ENCODE measurements around the gene TLR8.

The TLR8 gene

GRCh38 chrX:12881914-12882313 lies 24.5 kb upstream of the TLR8 start:
- Histone ChIP-seq H3K4me3 (ENCODE audit: low read length in 2 of 2) (no peak overlapping the region), H3K4me1 (ENCODE audit: control insufficient read depth in 2 of 2, insufficient read depth in 2 of 2, low read length in 2 of 2) (no peaks in the 10 kb centered on the region), H3K9me3 (ENCODE audit: control insufficient read depth in 2 of 2, low read length in 2 of 2) (no peaks in the 10 kb centered on the region), H3K36me3 (ENCODE audit: control insufficient read depth in 2 of 2, insufficient read depth in 2 of 2, low read length in 2 of 2) (no peaks in the 10 kb centered on the region), H3K27ac (ENCODE audit: low read depth in 2 of 2, low read length in 2 of 2) (no peak overlapping the region), H3K27me3 (ENCODE audit: control insufficient read depth in 2 of 2, insufficient read depth in 2 of 2, low read length in 2 of 2) (peaks cover 6 to 13% of the 10 kb centered on the region in 2 donors), H3K9ac (ENCODE audit: low read depth in 1 of 2, low read length in 2 of 2) (no peak overlapping the region)

GRCh38 chrX:12885508-12885907 lies 20.9 kb upstream of the TLR8 start:
- Histone ChIP-seq H3K4me3 (ENCODE audit: low read length in 2 of 2) (no peak overlapping the region), H3K36me3 (ENCODE audit: control insufficient read depth in 2 of 2, insufficient read depth in 2 of 2, low read length in 2 of 2) (no peaks in the 10 kb centered on the region)

GRCh38 chrX:12886545-12886944 lies 19.9 kb upstream of the TLR8 start:
- no peak overlapping the region for H3K27ac ChIP-seq (ENCODE audit: low read depth in 2 of 2, low read length in 2 of 2)
- no peaks in the 10 kb centered on the region for H3K36me3 ChIP-seq (ENCODE audit: control insufficient read depth in 2 of 2, insufficient read depth in 2 of 2, low read length in 2 of 2)
- no peak overlapping the region for H3K4me3 ChIP-seq (ENCODE audit: low read length in 2 of 2)
- no peak overlapping the region for H3K9ac ChIP-seq (ENCODE audit: low read depth in 1 of 2, low read length in 2 of 2)
- H3K9me3 ChIP-seq (ENCODE audit: control insufficient read depth in 2 of 2, low read length in 2 of 2), result no peaks in the 10 kb centered on the region
- peaks cover 0 to 5% of the 10 kb centered on the region in 2 donors for H3K4me1 ChIP-seq (ENCODE audit: control insufficient read depth in 2 of 2, insufficient read depth in 2 of 2, low read length in 2 of 2)
- peaks cover 4 to 13% of the 10 kb centered on the region in 2 donors for H3K27me3 ChIP-seq (ENCODE audit: control insufficient read depth in 2 of 2, insufficient read depth in 2 of 2, low read length in 2 of 2)

More at GRCh38 chrX:12885508-12885907, 20.9 kb upstream of the TLR8 start:
- peaks cover 4 to 13% of the 10 kb centered on the region in 2 donors for H3K27me3 ChIP-seq (ENCODE audit: control insufficient read depth in 2 of 2, insufficient read depth in 2 of 2, low read length in 2 of 2)
- no peaks in the 10 kb centered on the region for H3K9me3 ChIP-seq (ENCODE audit: control insufficient read depth in 2 of 2, low read length in 2 of 2)
- no peaks in the 10 kb centered on the region for H3K4me1 ChIP-seq (ENCODE audit: control insufficient read depth in 2 of 2, insufficient read depth in 2 of 2, low read length in 2 of 2)
- no peak overlapping the region for H3K9ac ChIP-seq (ENCODE audit: low read depth in 1 of 2, low read length in 2 of 2)
- no peak overlapping the region for H3K27ac ChIP-seq (ENCODE audit: low read depth in 2 of 2, low read length in 2 of 2)

DNA sequence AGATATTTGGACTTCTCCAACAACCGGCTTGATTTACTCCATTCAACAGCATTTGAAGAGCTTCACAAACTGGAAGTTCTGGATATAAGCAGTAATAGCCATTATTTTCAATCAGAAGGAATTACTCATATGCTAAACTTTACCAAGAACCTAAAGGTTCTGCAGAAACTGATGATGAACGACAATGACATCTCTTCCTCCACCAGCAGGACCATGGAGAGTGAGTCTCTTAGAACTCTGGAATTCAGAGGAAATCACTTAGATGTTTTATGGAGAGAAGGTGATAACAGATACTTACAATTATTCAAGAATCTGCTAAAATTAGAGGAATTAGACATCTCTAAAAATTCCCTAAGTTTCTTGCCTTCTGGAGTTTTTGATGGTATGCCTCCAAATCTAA lies 19.3 kb upstream of the TLR8 start:
- Histone ChIP-seq H3K4me3 (ENCODE audit: low read length in 2 of 2) (no peak overlapping the region), H3K9me3 (ENCODE audit: control insufficient read depth in 2 of 2, low read length in 2 of 2) (no peaks in the 10 kb centered on the region), H3K27ac (ENCODE audit: low read depth in 2 of 2, low read length in 2 of 2) (no peak overlapping the region), H3K27me3 (ENCODE audit: control insufficient read depth in 2 of 2, insufficient read depth in 2 of 2, low read length in 2 of 2) (peaks cover 4 to 13% of the 10 kb centered on the region in 2 donors), H3K9ac (ENCODE audit: low read depth in 1 of 2, low read length in 2 of 2) (no peak overlapping the region), H3K4me1 (ENCODE audit: control insufficient read depth in 2 of 2, insufficient read depth in 2 of 2, low read length in 2 of 2) (peaks cover 0 to 5% of the 10 kb centered on the region in 2 donors), H3K36me3 (ENCODE audit: control insufficient read depth in 2 of 2, insufficient read depth in 2 of 2, low read length in 2 of 2) (no peaks in the 10 kb centered on the region)

GRCh38 chrX:12887767-12888166 lies 18.7 kb upstream of the TLR8 start:
- peaks cover under 1 to 9% of the 10 kb centered on the region in 2 donors for H3K27me3 ChIP-seq (ENCODE audit: control insufficient read depth in 2 of 2, insufficient read depth in 2 of 2, low read length in 2 of 2)
- peaks cover 0 to 5% of the 10 kb centered on the region in 2 donors for H3K4me1 ChIP-seq (ENCODE audit: control insufficient read depth in 2 of 2, insufficient read depth in 2 of 2, low read length in 2 of 2)
- no peaks in the 10 kb centered on the region for H3K36me3 ChIP-seq (ENCODE audit: control insufficient read depth in 2 of 2, insufficient read depth in 2 of 2, low read length in 2 of 2)
- H3K27ac ChIP-seq (ENCODE audit: low read depth in 2 of 2, low read length in 2 of 2), result no peak overlapping the region
- H3K4me3 ChIP-seq (ENCODE audit: low read length in 2 of 2), result no peak overlapping the region
- no peaks in the 10 kb centered on the region for H3K9me3 ChIP-seq (ENCODE audit: control insufficient read depth in 2 of 2, low read length in 2 of 2)
- no peak overlapping the region for H3K9ac ChIP-seq (ENCODE audit: low read depth in 1 of 2, low read length in 2 of 2)

- H3K9ac ChIP-seq (ENCODE audit: low read depth in 1 of 2, low read length in 2 of 2), result no peak overlapping the region
- peaks cover 0 to 5% of the 10 kb centered on the region in 2 donors for H3K4me1 ChIP-seq (ENCODE audit: control insufficient read depth in 2 of 2, insufficient read depth in 2 of 2, low read length in 2 of 2)
- no peaks in the 10 kb centered on the region for H3K36me3 ChIP-seq (ENCODE audit: control insufficient read depth in 2 of 2, insufficient read depth in 2 of 2, low read length in 2 of 2)
- no peaks in the 10 kb centered on the region for H3K9me3 ChIP-seq (ENCODE audit: control insufficient read depth in 2 of 2, low read length in 2 of 2)
- H3K4me3 ChIP-seq (ENCODE audit: low read length in 2 of 2), result no peak overlapping the region
- H3K27me3 ChIP-seq (ENCODE audit: control insufficient read depth in 2 of 2, insufficient read depth in 2 of 2, low read length in 2 of 2), result no peaks in the 10 kb centered on the region
- no peak overlapping the region for H3K27ac ChIP-seq (ENCODE audit: low read depth in 2 of 2, low read length in 2 of 2)
Measured at GRCh38 chrX:12890467-12890866, 16.0 kb upstream of the TLR8 start.

DNA sequence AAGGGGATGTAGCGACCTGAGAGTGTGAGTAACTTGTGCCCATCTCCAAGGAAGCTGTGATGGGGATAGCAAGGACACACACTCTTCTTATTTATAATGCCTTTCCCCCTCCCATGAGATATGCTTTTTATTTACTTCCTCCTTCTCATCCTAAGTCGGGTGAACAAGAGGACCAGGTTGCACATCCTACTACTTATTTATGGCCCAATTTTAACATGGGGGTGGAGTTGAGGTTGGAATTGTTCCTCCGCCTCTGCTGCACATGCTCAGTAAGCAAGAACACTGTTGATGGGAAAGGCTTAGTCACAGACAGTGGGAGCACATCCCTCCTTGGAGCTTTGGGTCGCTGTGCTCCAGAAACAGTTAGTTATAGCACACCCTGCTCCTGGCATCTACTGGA lies 15.2 kb upstream of the TLR8 start:
- no peaks in the 10 kb centered on the region for H3K27me3 ChIP-seq (ENCODE audit: control insufficient read depth in 2 of 2, insufficient read depth in 2 of 2, low read length in 2 of 2)
- H3K9me3 ChIP-seq (ENCODE audit: control insufficient read depth in 2 of 2, low read length in 2 of 2), result no peaks in the 10 kb centered on the region
- no peak overlapping the region for H3K9ac ChIP-seq (ENCODE audit: low read depth in 1 of 2, low read length in 2 of 2)
- no peak overlapping the region for H3K4me3 ChIP-seq (ENCODE audit: low read length in 2 of 2)
- peak overlapping the region in 1 of 2 donors; percentile 3 for H3K27ac ChIP-seq (ENCODE audit: low read depth in 2 of 2, low read length in 2 of 2)
- H3K36me3 ChIP-seq (ENCODE audit: control insufficient read depth in 2 of 2, insufficient read depth in 2 of 2, low read length in 2 of 2), result no peaks in the 10 kb centered on the region
- H3K4me1 ChIP-seq (ENCODE audit: control insufficient read depth in 2 of 2, insufficient read depth in 2 of 2, low read length in 2 of 2), result peaks cover 0 to 5% of the 10 kb centered on the region in 2 donors

GRCh38 chrX:12891915-12892506 lies 14.4 kb upstream of the TLR8 start:
- Histone ChIP-seq H3K36me3 (ENCODE audit: control insufficient read depth in 2 of 2, insufficient read depth in 2 of 2, low read length in 2 of 2) (no peaks in the 10 kb centered on the region), H3K9me3 (ENCODE audit: control insufficient read depth in 2 of 2, low read length in 2 of 2) (no peaks in the 10 kb centered on the region), H3K4me1 (ENCODE audit: control insufficient read depth in 2 of 2, insufficient read depth in 2 of 2, low read length in 2 of 2) (peaks cover 0 to 5% of the 10 kb centered on the region in 2 donors), H3K4me3 (ENCODE audit: low read length in 2 of 2) (no peak overlapping the region), H3K27me3 (ENCODE audit: control insufficient read depth in 2 of 2, insufficient read depth in 2 of 2, low read length in 2 of 2) (no peaks in the 10 kb centered on the region), H3K9ac (ENCODE audit: low read depth in 1 of 2, low read length in 2 of 2) (no peak overlapping the region), H3K27ac (ENCODE audit: low read depth in 2 of 2, low read length in 2 of 2) (no peak overlapping the region)

DNA sequence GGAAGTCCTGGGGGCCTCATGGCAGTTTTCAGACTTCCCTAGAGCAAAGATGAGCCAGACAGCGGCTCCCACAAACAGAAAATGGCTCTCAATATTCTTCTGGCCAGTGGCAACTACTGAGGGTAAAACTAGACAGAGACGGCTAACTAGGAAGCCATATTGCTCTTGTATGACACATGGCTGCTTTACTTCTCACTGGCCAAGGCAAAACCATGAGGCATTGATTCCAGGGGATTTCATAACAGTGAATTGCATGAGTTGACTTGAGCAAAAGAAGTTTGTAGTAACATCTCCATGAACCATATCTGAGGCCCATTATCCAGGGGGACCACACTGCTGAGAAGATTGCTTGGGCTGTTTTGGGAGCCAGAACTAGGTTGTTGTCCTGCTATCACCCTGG lies 13.7 kb upstream of the TLR8 start:
- H3K9me3 ChIP-seq (ENCODE audit: control insufficient read depth in 2 of 2, low read length in 2 of 2), result no peaks in the 10 kb centered on the region
- no peak overlapping the region for H3K9ac ChIP-seq (ENCODE audit: low read depth in 1 of 2, low read length in 2 of 2)
- H3K27me3 ChIP-seq (ENCODE audit: control insufficient read depth in 2 of 2, insufficient read depth in 2 of 2, low read length in 2 of 2), result no peaks in the 10 kb centered on the region
- peaks cover 0 to 5% of the 10 kb centered on the region in 2 donors for H3K4me1 ChIP-seq (ENCODE audit: control insufficient read depth in 2 of 2, insufficient read depth in 2 of 2, low read length in 2 of 2)
- H3K27ac ChIP-seq (ENCODE audit: low read depth in 2 of 2, low read length in 2 of 2), result no peak overlapping the region
- no peak overlapping the region for H3K4me3 ChIP-seq (ENCODE audit: low read length in 2 of 2)
- no peaks in the 10 kb centered on the region for H3K36me3 ChIP-seq (ENCODE audit: control insufficient read depth in 2 of 2, insufficient read depth in 2 of 2, low read length in 2 of 2)

DNA sequence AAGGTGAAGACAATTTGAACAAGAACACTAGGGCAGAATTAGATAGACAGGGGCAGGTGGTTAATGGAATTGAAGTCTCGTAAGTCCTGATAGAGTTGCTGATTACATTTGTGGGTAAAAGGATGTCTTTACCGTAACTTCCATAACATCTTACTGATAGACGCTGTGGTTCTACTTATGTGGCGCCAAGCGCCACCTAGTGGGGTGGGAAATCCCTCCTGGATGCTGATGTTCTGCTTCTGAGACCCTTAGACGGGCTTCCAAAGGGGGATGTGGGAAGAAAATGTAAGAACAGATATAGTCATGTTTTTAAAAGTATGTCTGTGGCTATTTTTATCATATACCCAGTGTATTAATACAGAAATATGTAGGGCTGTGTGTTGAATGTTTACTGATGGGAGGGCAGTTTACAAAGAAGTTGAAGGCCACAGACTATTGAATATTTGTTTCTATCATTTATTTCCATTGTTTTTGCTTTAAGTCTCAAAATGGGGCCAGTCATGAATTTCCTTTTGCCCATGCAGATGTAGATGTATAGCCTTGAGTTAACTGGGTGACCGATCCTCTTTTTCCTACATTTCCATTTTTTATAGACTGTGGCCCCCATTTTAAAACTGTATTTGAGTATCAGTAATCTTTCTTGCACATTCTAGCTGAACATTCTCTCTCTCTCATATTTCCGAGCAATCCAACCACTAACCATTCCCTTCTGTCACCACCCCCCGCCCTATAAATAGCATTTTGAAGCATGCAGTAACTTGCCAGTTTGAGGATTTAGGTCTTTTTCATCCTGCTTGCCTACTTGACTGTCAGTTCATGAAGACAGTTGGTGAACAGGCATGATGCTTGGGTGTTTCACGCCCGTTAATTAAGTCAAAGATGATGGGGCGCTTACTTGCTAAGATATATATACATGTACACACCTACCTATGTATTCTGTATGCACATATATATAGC lies 12.1 kb upstream of the TLR8 start:
- Histone ChIP-seq H3K4me3 (ENCODE audit: low read length in 2 of 2) (no peak overlapping the region), H3K9me3 (ENCODE audit: control insufficient read depth in 2 of 2, low read length in 2 of 2) (no peaks in the 10 kb centered on the region), H3K36me3 (ENCODE audit: control insufficient read depth in 2 of 2, insufficient read depth in 2 of 2, low read length in 2 of 2) (no peaks in the 10 kb centered on the region), H3K27me3 (ENCODE audit: control insufficient read depth in 2 of 2, insufficient read depth in 2 of 2, low read length in 2 of 2) (no peaks in the 10 kb centered on the region), H3K4me1 (ENCODE audit: control insufficient read depth in 2 of 2, insufficient read depth in 2 of 2, low read length in 2 of 2) (peaks cover 0 to 5% of the 10 kb centered on the region in 2 donors), H3K9ac (ENCODE audit: low read depth in 1 of 2, low read length in 2 of 2) (no peak overlapping the region), H3K27ac (ENCODE audit: low read depth in 2 of 2, low read length in 2 of 2) (no peak overlapping the region)

Data from mucosa of rectum (tissue), 2 donors.